ENCODE measurements around the gene EPHA4.

DNA sequence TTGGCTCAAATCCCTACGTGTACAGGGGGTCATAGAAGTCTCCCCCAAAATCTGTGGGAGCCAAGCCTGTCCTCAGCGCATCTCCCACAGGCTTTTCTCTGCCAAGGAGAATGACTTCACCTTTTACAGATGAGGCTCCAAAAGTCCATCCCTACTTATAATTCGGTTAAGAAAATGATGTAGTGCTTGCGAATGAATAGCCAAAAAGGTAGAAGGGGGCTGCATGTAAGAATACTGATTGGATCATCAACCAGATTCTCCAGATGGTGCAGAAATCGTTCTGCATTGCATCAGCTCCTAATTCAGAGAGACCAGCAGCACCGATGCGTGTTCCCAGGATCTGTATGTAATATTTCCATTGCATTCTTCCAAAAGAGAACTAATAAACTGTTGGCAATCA lies 91.9 kb downstream of the EPHA4 start:
- no peak for TF ChIP-seq CTCF (IDR thresholded peaks at IDR 0.05)
- TF ChIP-seq POLR2A (IDR thresholded peaks at IDR 0.05), result no peak

All from thyroid gland (tissue), 4 donors.